Measurements from ENCODE around the gene GAL3ST1. TPM values are rescaled to one million over a fixed set of nuclear protein-coding genes. Genes with fewer than 3 reads are reported as not detected.

GAL3ST1 gene
- total RNA-seq, 6 donors from 2014 or later = 1.7 to 8.4 (median 3.5) TPM

Other genes starting within 250 kb of the GAL3ST1 start
- 10 to 100 TPM; 22.6 to 61.0 (median 36.2) TPM for gene TBC1D10A, start 247.7 kb downstream of the GAL3ST1 start, total RNA-seq
- gene SF3A1, start 217.8 kb downstream of the GAL3ST1 start, total RNA-seq = 100 to 1,000 TPM in 4 of 6 donors, 10 to 100 TPM in 2; 89.1 to 204 (median 138) TPM
- gene CCDC157, start 217.7 kb downstream of the GAL3ST1 start, total RNA-seq = 10 to 100 TPM in 2 of 6 donors, 1 to 10 TPM in 4; 3.3 to 16.8 (median 7.9) TPM
- gene RNF215, start 187.3 kb downstream of the GAL3ST1 start, total RNA-seq = 10 to 100 TPM in 5 of 6 donors, 1 to 10 TPM in 1; 9.3 to 30.3 (median 16.5) TPM
- 10 to 100 TPM in 2 of 6 donors, 1 to 10 TPM in 4; 5.6 to 12.6 (median 8.4) TPM for gene SEC14L2, start 177.6 kb downstream of the GAL3ST1 start, total RNA-seq
- 10 to 100 TPM in 4 of 6 donors, 1 to 10 TPM in 2; 5.8 to 28.4 (median 12.8) TPM for gene MTFP1, start 148.9 kb downstream of the GAL3ST1 start, total RNA-seq
- 1 to 10 TPM in 3 of 6 donors, under 1 TPM in 2, not detected in 1; 0.43 to 2.3 (median 1.1) TPM for gene SEC14L3, start 102.6 kb downstream of the GAL3ST1 start, total RNA-seq
- gene SEC14L4, start 69.0 kb downstream of the GAL3ST1 start, total RNA-seq = 10 to 100 TPM; 11.6 to 41.2 (median 17.7) TPM
- gene SEC14L6, start 27.9 kb downstream of the GAL3ST1 start, total RNA-seq = 10 to 100 TPM; 11.4 to 41.3 (median 20.9) TPM
- gene PES1, start 17.2 kb upstream of the GAL3ST1 start, total RNA-seq = 10 to 100 TPM; 27.2 to 66.9 (median 56.9) TPM
- gene TCN2, start 32.5 kb upstream of the GAL3ST1 start, total RNA-seq = 10 to 100 TPM; 40.2 to 87.1 (median 60.7) TPM
- 10 to 100 TPM in 2 of 6 donors, 1 to 10 TPM in 4; 1.3 to 14.7 (median 5.8) TPM for gene SLC35E4, start 61.1 kb upstream of the GAL3ST1 start, total RNA-seq
- 10 to 100 TPM; 13.0 to 40.9 (median 29.4) TPM for gene DUSP18, start 93.2 kb upstream of the GAL3ST1 start, total RNA-seq
- 10 to 100 TPM in 2 of 6 donors, 1 to 10 TPM in 4; 3.5 to 14.5 (median 5.0) TPM for gene OSBP2, start 120.2 kb upstream of the GAL3ST1 start, total RNA-seq